ENCODE measurements around the gene P3R3URF. TPM values are rescaled to one million over a fixed set of nuclear protein-coding genes. Genes with fewer than 3 reads are reported as not detected.

Gene P3R3URF
- not detected in 5 replicates for total RNA-seq (2022; extraction: Qiagen RNA extraction; ENCODE audit: low read depth)

DNA sequence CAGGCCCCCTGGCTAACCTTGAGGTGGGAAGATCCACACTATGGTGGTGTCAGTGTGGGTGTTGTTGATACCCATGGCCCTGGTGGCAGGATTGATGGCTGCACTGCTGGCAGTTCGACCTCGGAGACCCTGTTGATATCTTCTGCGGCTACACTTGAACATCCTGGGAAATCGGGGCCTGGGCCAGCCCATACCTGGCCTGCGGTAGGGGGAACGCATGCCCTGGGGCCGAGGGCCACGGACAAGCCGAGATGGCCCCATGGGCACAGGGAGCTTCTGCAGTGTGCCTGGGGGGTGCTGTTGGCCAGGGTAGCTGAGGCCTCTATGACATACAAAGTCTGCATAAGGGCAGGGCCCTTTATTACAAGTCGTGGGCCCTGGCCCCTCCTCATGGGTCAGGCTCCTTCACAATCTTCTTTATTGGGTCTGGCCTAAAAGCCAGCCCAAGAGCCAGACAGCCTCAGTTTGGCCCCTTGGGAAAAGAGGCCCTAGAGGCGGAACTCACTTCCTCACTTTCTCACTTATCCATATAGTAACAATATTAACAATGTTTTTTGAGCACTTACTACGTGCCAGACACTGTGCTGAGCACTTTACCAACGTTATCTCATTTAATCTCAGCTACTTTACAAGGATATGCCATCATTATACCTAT lies at the start of gene P3R3URF:
P3R3URF (minus strand) TSS at position 278 of the 655 bp plus-strand sequence; CDS start at position 261, 17 bp downstream.

DNA sequence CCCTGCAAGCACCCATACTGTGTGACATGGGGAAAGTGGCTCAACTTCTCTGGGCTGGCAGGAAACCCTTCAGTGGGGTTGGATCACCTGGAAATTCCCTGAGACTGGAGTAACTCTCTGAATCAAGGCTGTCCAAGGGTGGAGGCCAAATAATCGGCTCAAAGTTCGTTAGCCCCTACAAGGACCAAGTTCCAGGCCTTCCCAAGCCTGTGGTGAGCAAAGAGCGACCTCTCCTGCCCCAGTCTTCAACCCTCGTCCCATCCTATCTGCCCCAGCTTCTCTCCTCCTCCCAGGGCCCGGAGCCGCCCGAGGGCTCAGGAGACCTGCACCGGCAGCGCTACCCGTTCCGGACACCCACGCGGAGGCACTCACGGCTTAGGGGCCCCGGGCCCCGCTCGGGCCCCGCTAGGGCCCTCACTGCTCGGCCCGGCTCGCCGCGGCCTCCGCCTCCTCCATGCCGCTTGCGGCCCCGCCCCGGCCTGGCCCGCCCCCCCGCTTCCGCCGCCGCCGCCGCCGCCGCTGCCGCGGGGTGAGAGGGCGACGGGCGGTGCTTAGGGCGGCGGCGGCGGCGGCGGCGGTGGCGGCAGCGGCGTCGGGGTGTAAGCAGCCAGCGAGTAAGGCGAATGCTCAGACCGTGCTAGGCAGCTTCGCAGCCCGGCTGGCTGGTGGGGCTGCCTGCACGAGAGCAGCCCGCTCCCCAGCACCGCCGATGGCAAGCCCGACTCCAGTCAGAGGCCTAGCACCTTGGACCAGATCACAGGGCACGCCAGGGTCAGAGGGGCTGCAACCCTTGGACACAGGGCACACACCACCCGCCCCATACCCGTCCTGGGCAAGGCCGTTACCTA lies 21.9 kb upstream of the P3R3URF start, which contains the start of gene POMGNT1:
POMGNT1 (minus strand) TSS at position 471 of the 848 bp plus-strand sequence. CDS start 613 bp downstream, outside the sequence.

DNA sequence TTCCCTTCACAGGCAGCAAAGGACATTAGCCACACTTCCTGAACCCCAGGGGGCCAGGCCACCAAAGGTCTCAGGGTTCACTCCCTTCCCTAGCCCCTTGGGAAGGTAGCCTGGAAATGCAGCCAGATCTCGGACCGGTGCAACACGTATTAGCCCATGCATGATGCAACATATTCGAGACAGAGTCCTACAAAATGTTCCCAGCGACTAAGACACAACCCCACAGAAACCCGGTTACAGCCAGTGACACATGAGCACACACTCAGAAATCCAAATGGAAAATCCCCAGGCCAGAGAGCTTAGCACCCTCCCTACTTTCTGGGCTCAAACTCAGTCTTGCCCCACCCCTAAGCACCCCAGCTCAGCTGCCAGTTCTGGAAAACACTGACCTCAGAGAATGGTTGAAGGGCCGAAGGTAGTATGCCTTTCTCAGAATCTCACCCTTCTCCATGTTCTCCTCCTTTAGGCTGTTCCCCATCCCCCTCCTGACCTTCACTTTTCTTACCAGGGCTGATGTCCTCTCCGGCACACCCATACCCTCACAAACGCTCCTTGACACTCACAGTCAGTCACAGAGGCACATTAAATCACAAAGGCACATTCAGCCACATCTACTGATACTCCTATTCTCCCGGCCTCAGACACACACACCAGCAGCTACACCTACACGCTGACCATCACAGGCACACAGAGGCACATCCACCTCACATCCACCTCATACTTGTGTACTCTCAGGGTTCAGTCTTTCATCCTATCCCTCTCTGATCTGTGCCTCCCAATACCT lies 1.6 kb downstream of the P3R3URF start, which contains the start of gene TSPAN1:
TSPAN1 (plus strand) TSS at position 640 of the 784 bp plus-strand sequence. CDS start 6,021 bp downstream, outside the sequence.

DNA sequence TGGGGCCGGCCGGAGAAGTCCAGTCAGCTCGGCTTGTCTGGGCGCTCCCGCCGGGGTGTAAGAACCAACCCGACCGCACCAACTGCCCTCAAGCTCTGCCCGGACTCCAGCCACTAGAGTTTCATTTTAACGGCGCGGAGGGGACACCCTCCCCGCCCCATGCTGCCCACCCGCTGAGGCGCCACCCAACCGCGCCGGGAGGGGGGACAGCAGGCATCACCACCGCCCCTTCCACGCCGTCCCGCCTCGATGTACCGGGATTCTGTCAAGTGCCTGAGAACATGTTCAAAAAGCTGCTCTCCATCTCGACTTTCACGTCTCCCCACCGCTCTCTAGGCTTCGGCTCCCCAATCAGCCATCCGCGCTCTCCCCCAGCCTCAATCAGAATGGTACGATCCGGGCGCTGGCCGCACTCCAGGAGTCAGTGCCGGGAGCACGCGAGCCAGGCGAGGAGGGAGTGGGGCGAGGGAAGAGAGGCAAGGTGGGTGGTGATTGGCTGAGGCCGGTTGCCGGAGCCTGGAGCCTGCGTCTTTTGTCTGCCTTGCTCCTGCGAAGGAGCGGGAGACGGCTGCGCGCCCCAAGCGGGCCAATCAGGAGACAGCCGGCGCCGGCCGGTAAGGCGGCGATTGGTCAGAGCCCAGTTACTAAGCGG lies 43.6 kb downstream of the P3R3URF start, which contains the start of gene PIK3R3:
PIK3R3 (minus strand) TSS at position 101 of the 652 bp plus-strand sequence. CDS start 677 bp downstream, outside the sequence.

Other genes starting within 250 kb of the P3R3URF start
- 0.54 to 1.3 TPM (median 0.77 TPM) in 5 replicates for gene PIK3R3, start 43.9 kb downstream of the P3R3URF start, total RNA-seq (2022; extraction: Qiagen RNA extraction; ENCODE audit: low read depth)
- 1.7 to 4.6 TPM (median 2.3 TPM) in 5 replicates for gene TSPAN1, start 1.4 kb downstream of the P3R3URF start, total RNA-seq (2022; extraction: Qiagen RNA extraction; ENCODE audit: low read depth)
- gene POMGNT1, start 21.9 kb upstream of the P3R3URF start, total RNA-seq (2022; extraction: Qiagen RNA extraction; ENCODE audit: low read depth) = 33.9 to 54.9 TPM (median 44.7 TPM) in 5 replicates
- gene LURAP1, start 26.8 kb upstream of the P3R3URF start, total RNA-seq (2022; extraction: Qiagen RNA extraction; ENCODE audit: low read depth) = not detected in 5 replicates
- 9.8 to 12.3 TPM (median 11.6 TPM) in 5 replicates for gene RAD54L, start 71.3 kb upstream of the P3R3URF start, total RNA-seq (2022; extraction: Qiagen RNA extraction; ENCODE audit: low read depth)
- 34.3 to 44.1 TPM (median 40.6 TPM) in 5 replicates for gene LRRC41, start 127.1 kb upstream of the P3R3URF start, total RNA-seq (2022; extraction: Qiagen RNA extraction; ENCODE audit: low read depth)
- 387 to 593 TPM (median 418 TPM) in 5 replicates for gene UQCRH, start 127.2 kb upstream of the P3R3URF start, total RNA-seq (2022; extraction: Qiagen RNA extraction; ENCODE audit: low read depth)
- 11.1 to 13.0 TPM (median 12.1 TPM) in 5 replicates for gene NSUN4, start 164.3 kb upstream of the P3R3URF start, total RNA-seq (2022; extraction: Qiagen RNA extraction; ENCODE audit: low read depth)
- gene FAAH, start 217.8 kb upstream of the P3R3URF start, total RNA-seq (2022; extraction: Qiagen RNA extraction; ENCODE audit: low read depth) = 0.69 to 1.0 TPM (median 0.77 TPM) in 5 replicates

All from A549 treated with RU486 at 1 μM for 4 hours (cell line).